Gastrocnemius medialis (tissue), 4 donors: Measurements from ENCODE around the gene CST4. TPM values are rescaled to one million over a fixed set of nuclear protein-coding genes. Genes with fewer than 3 reads are reported as not detected.

Source experiments
- ATAC-seq, 2 donors: fragments of 150-250 bp; one replicate each; pipeline ENCODE4 v1.9.1; 2016
- DNase-seq, 2 donors: peaks; one replicate each; pipeline ENCODE4 v3.0.0-alpha.2; 2019
- H3K27ac ChIP-seq, 4 donors: fragments of 200-600 bp; sonication (generic); 1 replicate in 1 of 4; 2 replicates in 3 of 4; pipeline ENCODE4 v1.5.1; 2016 to 2018; ENCODE audit warnings: mild to moderate bottlenecking in 2 of 4, moderate library complexity in 1 of 4
- H3K27me3 ChIP-seq, 3 donors: fragments of 200-600 bp; sonication (generic) in 2 of 3; 1 replicate in 1 of 3; 2 replicates in 2 of 3; pipeline versions ENCODE4 v1.5.1 to v1.6.0; 2016 to 2019; ENCODE audit warnings: mild to moderate bottlenecking in 1 of 3, moderate library complexity in 1 of 3
- H3K36me3 ChIP-seq, 2 donors: fragments of 200-600 bp; sonication (generic) in 1 of 2; one replicate each; pipeline ENCODE4 v1.5.1; 2017 to 2018
- H3K4me1 ChIP-seq, 2 donors: fragments of 200-600 bp; sonication (generic) in 1 of 2; one replicate each; pipeline ENCODE4 v1.5.1; 2016 to 2017; ENCODE audit warnings: mild to moderate bottlenecking in 2 of 2
- H3K4me3 ChIP-seq, 4 donors: fragments of 200-600 bp; sonication (generic) in 3 of 4; 1 replicate in 1 of 4; 2 replicates in 3 of 4; pipeline ENCODE4 v1.5.1; 2016 to 2019; ENCODE audit warnings: mild to moderate bottlenecking in 2 of 4
- H3K9me3 ChIP-seq, 3 donors: fragments of 200-600 bp; sonication (generic) in 2 of 3; 1 replicate in 1 of 3; 2 replicates in 2 of 3; pipeline ENCODE4 v1.5.1; 2016 to 2019
- POLR2A ChIP-seq, 2 donors: fragments of 450-650 bp; IDR thresholded peaks; one replicate each; pipeline ENCODE4 v1.6.1; 2017; ENCODE audit warnings: antibody characterized with exemption in 2 of 2, mild to moderate bottlenecking in 2 of 2, moderate library complexity in 2 of 2
- in situ Hi-C, 4 donors: fragments of 200-750 bp; cut with MboI; loops; one replicate each; pipeline versions ENCODE4 v1.15.0 to v1.8.0; 2017; ENCODE audit warnings: low sequenced_read_pairs in 4 of 4
- intact Hi-C: fragments of 100-400 bp; cut with DNase I; formaldehyde crosslinking; loops from one replicate; pipeline ENCODE4 v1.15.1; 2023; ENCODE audit warnings: low total_unique reads
- total RNA-seq, 4 donors: library from RNA; depleted of rRNA; stranded (reverse); fragments of >200 nt; gene quantifications; one replicate each; pipeline versions ENCODE4 v1.1.0 to v1.2.3, GENCODE V29; 2016
- TF ChIP-seq, protein P1 (sequence below), 5 experiments: fragments of 450-650 bp in 3 of 5; fragments of 200-600 bp in 2 of 5; sonication (generic) in 2 of 5; IDR thresholded peaks in 4 of 5; conservative IDR thresholded peaks in 1 of 5; 1 replicate in 4 of 5; 2 replicates in 1 of 5; pipeline ENCODE4 v1.5.1; 2016 to 2019; ENCODE audit warnings: antibody characterized with exemption in 5 of 5, mild to moderate bottlenecking in 3 of 5, moderate library complexity in 3 of 5

CST4 gene
- total RNA-seq, 4 donors from 2014 or later = not detected

DNA sequence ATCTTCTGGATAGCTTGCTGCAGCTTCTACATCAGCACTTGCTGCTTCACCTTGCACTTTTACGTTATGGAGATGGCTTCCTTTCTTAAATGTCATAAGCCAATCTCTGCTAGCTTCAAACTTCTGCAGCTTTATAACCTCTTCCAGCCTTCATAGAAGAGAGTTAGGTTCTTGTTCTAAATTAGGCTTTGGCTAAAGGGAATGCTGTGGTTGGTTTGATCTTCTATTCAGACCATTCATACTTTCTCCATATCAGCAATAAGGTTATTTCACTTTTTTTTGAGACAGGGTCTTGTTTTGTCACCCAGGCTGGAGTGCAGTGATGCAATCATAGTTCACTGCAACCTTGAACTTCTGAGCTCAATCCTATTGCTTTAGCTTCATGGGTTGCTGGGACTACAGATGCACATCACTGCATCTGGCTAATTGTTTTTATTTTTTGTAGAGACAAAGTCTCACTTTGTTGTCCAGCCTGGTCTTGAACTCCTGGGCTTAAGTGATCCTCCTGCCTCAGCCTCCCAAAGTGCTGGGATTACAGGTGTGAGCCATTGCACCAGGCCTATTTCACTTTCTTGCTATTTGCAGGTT lies 38.9 kb downstream of the CST4 start:
- DNase-seq (no peak), ATAC-seq (no peak)
- in situ Hi-C loops (loop anchor here (25.0 kb wide), 3 partner anchors 488 to 1412 kb away; partner anchors contain the start of genes ACSS1 (in 2 of the 4) and APMAP (in 1 of the 4)), intact Hi-C loops (no loop called here)
- Histone ChIP-seq H3K4me1 (peaks cover 0 to 8% of the 10 kb centered on the region in 2 donors), H3K27ac (no peak overlapping the region), H3K27me3 (no peaks in the 10 kb centered on the region), H3K4me3 (no peak overlapping the region), H3K36me3 (no peaks in the 10 kb centered on the region), H3K9me3 (no peaks in the 10 kb centered on the region)
- TF ChIP-seq, protein P1, sequence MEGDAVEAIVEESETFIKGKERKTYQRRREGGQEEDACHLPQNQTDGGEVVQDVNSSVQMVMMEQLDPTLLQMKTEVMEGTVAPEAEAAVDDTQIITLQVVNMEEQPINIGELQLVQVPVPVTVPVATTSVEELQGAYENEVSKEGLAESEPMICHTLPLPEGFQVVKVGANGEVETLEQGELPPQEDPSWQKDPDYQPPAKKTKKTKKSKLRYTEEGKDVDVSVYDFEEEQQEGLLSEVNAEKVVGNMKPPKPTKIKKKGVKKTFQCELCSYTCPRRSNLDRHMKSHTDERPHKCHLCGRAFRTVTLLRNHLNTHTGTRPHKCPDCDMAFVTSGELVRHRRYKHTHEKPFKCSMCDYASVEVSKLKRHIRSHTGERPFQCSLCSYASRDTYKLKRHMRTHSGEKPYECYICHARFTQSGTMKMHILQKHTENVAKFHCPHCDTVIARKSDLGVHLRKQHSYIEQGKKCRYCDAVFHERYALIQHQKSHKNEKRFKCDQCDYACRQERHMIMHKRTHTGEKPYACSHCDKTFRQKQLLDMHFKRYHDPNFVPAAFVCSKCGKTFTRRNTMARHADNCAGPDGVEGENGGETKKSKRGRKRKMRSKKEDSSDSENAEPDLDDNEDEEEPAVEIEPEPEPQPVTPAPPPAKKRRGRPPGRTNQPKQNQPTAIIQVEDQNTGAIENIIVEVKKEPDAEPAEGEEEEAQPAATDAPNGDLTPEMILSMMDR (IDR thresholded peaks at IDR 0.05 in 4 of 5, conservative IDR thresholded peaks at IDR 0.05 in 1 of 5) = no peak
- no peak for TF ChIP-seq POLR2A (IDR thresholded peaks at IDR 0.05)

DNA sequence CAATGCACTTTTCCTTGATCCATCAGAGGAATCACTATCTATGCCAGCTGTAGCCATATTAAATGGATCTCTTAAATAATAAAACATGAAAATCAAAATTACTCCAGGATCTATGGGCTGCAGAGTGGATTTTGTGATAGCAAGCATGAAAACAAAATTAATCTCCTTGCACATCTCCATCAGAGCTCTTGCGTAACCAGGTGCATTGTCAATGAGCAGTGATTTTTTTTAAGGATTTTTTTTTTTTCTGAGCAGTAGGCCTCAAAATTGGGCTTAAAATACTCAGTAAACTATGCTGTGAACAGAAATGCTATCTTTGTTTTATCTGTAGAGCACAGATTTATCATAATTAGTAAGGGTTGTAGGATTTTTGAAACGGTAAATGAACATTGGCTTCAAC lies 39.6 kb downstream of the CST4 start:
- Histone ChIP-seq H3K27me3 (no peaks in the 10 kb centered on the region), H3K9me3 (no peaks in the 10 kb centered on the region), H3K4me3 (no peak overlapping the region), H3K4me1 (peaks cover 0 to 5% of the 10 kb centered on the region in 2 donors), H3K36me3 (no peaks in the 10 kb centered on the region), H3K27ac (no peak overlapping the region)
- in situ Hi-C loops = loop anchor here (25.0 kb wide), 3 partner anchors 487 to 1413 kb away; partner anchors contain the start of genes ACSS1 (in 2 of the 4) and APMAP (in 1 of the 4)
- DNase-seq (no peak), ATAC-seq (no peak)
- intact Hi-C loops = no loop called here
- TF ChIP-seq POLR2A (IDR thresholded peaks at IDR 0.05) = no peak
- TF ChIP-seq, protein P1 (IDR thresholded peaks at IDR 0.05 in 4 of 5, conservative IDR thresholded peaks at IDR 0.05 in 1 of 5) = no peak

DNA sequence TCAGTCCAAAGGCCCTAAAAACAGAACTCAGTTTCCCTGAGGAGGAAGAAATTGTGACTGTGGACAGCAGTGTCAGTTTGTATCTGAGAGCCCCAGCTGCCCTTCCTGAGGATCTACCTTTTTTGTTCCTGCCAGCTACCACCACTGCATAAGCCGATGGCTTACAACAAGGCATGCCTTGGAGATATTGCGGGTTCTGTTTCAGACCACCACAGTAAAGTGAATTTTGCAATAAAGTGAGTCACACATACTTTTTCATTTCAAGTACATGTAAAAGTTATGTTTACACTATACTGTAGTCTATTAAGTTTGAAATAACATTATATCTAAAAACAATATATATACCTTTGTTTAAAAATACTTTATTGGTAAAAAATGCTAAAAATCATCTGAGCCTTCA lies 41.5 kb downstream of the CST4 start:
- H3K4me3 ChIP-seq = no peak overlapping the region
- in situ Hi-C loops (loop anchor here (25.0 kb wide), 3 partner anchors 485 to 1415 kb away; partner anchors contain the start of genes ACSS1 (in 2 of the 4) and APMAP (in 1 of the 4)), intact Hi-C loops (no loop called here)
- H3K27me3 ChIP-seq = no peaks in the 10 kb centered on the region
- no peak for DNase-seq
- H3K9me3 ChIP-seq = no peaks in the 10 kb centered on the region
- peaks cover 8 to 10% of the 10 kb centered on the region in 2 donors for H3K4me1 ChIP-seq
- H3K27ac ChIP-seq = no peak overlapping the region
- TF ChIP-seq, protein P1 (IDR thresholded peaks at IDR 0.05 in 4 of 5, conservative IDR thresholded peaks at IDR 0.05 in 1 of 5) = no peak
- TF ChIP-seq POLR2A (IDR thresholded peaks at IDR 0.05) = no peak
- no peaks in the 10 kb centered on the region for H3K36me3 ChIP-seq
- no peak for ATAC-seq

DNA sequence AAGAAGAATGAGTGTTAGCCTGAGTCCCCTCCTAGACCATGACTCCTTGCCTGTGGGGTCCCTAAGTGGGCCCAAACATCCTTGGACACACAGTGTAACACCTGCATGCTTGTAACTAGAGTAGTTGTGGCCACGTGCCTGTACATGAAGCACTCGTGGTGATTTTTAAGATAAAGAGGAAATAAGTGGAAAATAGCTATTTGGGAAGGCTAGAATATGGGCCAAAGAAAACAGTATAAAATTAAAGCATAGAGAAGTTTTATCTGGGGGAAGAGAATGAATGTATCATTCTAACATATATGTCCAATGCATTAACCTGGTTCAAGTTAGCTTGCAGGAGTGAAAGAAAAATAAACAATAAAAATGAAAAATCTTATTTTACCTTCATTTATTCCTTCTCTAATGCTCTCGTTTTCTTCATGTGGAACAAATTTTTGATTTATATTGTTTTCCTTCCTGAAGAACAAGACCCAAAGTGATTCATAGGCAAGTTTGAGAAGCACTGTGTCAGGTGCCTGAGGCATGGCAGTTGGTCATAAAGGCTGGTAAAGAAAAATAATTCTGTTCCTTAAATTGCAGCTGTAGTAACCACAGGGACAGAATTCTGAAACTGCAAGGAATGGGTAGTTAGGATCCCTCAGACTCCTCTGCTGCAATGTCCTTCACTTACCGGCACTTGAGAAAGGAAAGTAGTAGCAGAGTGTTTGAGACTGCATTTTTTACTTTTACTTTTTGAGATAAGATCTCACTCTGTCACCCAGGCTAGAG lies 42.5 kb downstream of the CST4 start:
- H3K4me3 ChIP-seq = no peak overlapping the region
- peaks cover 18 to 20% of the 10 kb centered on the region in 2 donors for H3K4me1 ChIP-seq
- no peaks in the 10 kb centered on the region for H3K36me3 ChIP-seq
- no peaks in the 10 kb centered on the region for H3K27me3 ChIP-seq
- H3K27ac ChIP-seq = no peak overlapping the region
- DNase-seq (no peak), ATAC-seq (no peak)
- TF ChIP-seq POLR2A (IDR thresholded peaks at IDR 0.05) = no peak
- TF ChIP-seq, protein P1 (IDR thresholded peaks at IDR 0.05 in 4 of 5, conservative IDR thresholded peaks at IDR 0.05 in 1 of 5) = no peak
- H3K9me3 ChIP-seq = no peaks in the 10 kb centered on the region
- intact Hi-C loops (no loop called here), in situ Hi-C loops (loop anchor here (25.0 kb wide), 3 partner anchors 484 to 1416 kb away; partner anchors contain the start of genes ACSS1 (in 2 of the 4) and APMAP (in 1 of the 4))
